HUES48 (cell line): Measurements from ENCODE around the gene EPAS1.

ENCODE experiments used
- H3K27ac ChIP-seq: one replicate; pipeline ENCODE4 v1.7.0; 2013; ENCODE audit warnings: low read depth, low read length, inconsistent platforms
- H3K27me3 ChIP-seq: 2 replicates; pipeline ENCODE4 v1.6.1; 2013; ENCODE audit warnings: mild to moderate bottlenecking, low read length; ENCODE audit not compliant: control insufficient read depth, insufficient read depth
- H3K36me3 ChIP-seq: 2 replicates; pipeline ENCODE4 v1.6.1; 2013; ENCODE audit warnings: low read length; ENCODE audit not compliant: control insufficient read depth, insufficient read depth
- H3K4me1 ChIP-seq: 2 replicates; pipeline ENCODE4 v1.6.1; 2013; ENCODE audit warnings: mild to moderate bottlenecking, low read length; ENCODE audit not compliant: control insufficient read depth, insufficient read depth
- H3K4me3 ChIP-seq: 2 replicates; pipeline ENCODE4 v1.5.1; 2013; ENCODE audit warnings: mild to moderate bottlenecking, low read depth, low read length
- H3K9ac ChIP-seq: 2 replicates; pipeline ENCODE4 v1.6.1; 2013; ENCODE audit warnings: mild to moderate bottlenecking, low read depth, low read length, moderate library complexity
- H3K9me3 ChIP-seq: 2 replicates; pipeline ENCODE4 v1.6.1; 2013; ENCODE audit warnings: low read length; ENCODE audit not compliant: control insufficient read depth, insufficient read depth

EPAS1 gene

DNA sequence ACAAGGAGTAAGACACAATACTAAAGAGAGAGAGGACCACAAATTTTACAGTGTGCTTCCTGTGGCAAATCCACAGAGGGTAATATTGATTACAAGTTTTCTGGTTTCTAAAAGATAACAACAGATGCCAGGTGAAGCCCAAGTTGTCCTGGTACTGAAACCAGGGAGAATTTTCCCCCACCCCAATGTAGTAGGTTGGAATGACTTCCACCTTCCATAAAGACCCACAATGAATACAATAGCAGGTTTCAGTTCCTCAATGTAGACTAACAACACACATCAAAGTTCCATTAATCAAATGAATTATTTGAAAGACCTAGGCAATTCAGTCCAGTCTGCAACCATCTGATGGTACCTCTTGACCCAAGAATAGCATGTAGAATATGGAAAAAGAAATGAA lies 138.1 kb downstream of the EPAS1 start:
- Histone ChIP-seq H3K9me3 (no peaks in the 10 kb centered on the region), H3K27ac (peak overlapping the region; percentile 32), H3K4me3 (no peak overlapping the region), H3K4me1 (peaks cover 7% of the 10 kb centered on the region), H3K27me3 (no peaks in the 10 kb centered on the region), H3K9ac (no peak overlapping the region), H3K36me3 (no peaks in the 10 kb centered on the region)

DNA sequence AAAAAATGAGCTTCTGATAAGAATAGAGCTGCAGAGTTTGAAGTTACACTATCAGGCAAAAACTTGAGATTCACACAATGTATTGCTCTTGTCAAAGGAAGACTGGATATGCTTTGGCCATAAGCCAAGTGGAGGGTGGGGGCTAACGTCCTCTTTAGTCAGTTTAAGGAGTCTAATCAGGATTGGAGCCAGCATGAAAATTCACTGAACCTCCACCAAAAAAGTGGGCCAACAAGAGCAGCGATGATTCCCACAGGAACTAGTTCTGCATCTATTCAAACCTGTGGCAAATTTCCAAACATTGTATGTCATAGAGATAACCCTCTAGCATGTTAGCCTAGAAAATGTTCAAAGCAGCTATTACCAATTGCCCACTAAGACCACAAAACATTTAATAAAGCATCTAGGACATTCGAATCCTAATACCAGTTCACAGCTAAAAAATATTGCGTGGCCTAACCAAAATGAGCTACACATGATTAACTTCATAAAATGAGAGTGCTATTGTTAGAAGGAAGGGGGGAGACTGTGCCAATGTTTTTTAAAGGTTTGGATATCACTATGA lies 138.7 kb downstream of the EPAS1 start:
- Histone ChIP-seq H3K4me1 (peaks cover 7% of the 10 kb centered on the region), H3K9ac (no peak overlapping the region), H3K27ac (no peak overlapping the region), H3K9me3 (no peaks in the 10 kb centered on the region), H3K27me3 (no peaks in the 10 kb centered on the region), H3K36me3 (no peaks in the 10 kb centered on the region), H3K4me3 (no peak overlapping the region)
